ENCODE data around the gene RENBP. TPM values are rescaled to one million over a fixed set of nuclear protein-coding genes. Genes with fewer than 3 reads are reported as not detected.
A peak's percentile ranks its signal among the peaks of the same experiment; 100 is the strongest.

RENBP gene
- total RNA-seq, 1 donor: 6.5 TPM

GRCh38 chrX:153970357-153971123 is 26.1 kb upstream of the RENBP start:
- no peak for TF ChIP-seq CTCF (IDR thresholded peaks at IDR 0.05; ENCODE audit: extremely low read depth, low read depth, low read length)
- Histone ChIP-seq H3K4me2 (ENCODE audit: insufficient read depth, low read length) (peak overlapping the region; percentile 94), H3K27ac (ENCODE audit: low read depth, low read length) (peak overlapping the region; percentile 99), H3K36me3 (ENCODE audit: insufficient read depth, low read length) (peaks cover 3% of the 10 kb centered on the region), H3K4me1 (ENCODE audit: insufficient read depth, low read length) (peaks cover 44% of the 10 kb centered on the region), H3K79me2 (ENCODE audit: insufficient read depth, low read length) (peaks cover 61% of the 10 kb centered on the region), H4K20me1 (ENCODE audit: insufficient read depth, low read length) (peaks cover 46% of the 10 kb centered on the region), H2AFZ (ENCODE audit: low read length) (peak overlapping the region; percentile 98), H3K9me3 (ENCODE audit: low read depth, low read length) (no peaks in the 10 kb centered on the region), H3K27me3 (ENCODE audit: insufficient read depth, low read length) (no peaks in the 10 kb centered on the region), H3K4me3 (ENCODE audit: insufficient read depth, low read length) (peak overlapping the region; percentile 99)
- peak; percentile 92 for DNase-seq (ENCODE audit: insufficient read length, low spot score, missing footprints)

- Histone ChIP-seq H3K36me3 (ENCODE audit: insufficient read depth, low read length) (peaks cover 3% of the 10 kb centered on the region), H4K20me1 (ENCODE audit: insufficient read depth, low read length) (peaks cover 52% of the 10 kb centered on the region), H3K9me3 (ENCODE audit: low read depth, low read length) (no peaks in the 10 kb centered on the region), H3K27me3 (ENCODE audit: insufficient read depth, low read length) (no peaks in the 10 kb centered on the region), H3K4me3 (ENCODE audit: insufficient read depth, low read length) (peak overlapping the region; percentile 99), H3K27ac (ENCODE audit: low read depth, low read length) (peak overlapping the region; percentile 45), H2AFZ (ENCODE audit: low read length) (no peak overlapping the region), H3K4me2 (ENCODE audit: insufficient read depth, low read length) (peak overlapping the region; percentile 94), H3K79me2 (ENCODE audit: insufficient read depth, low read length) (peaks cover 68% of the 10 kb centered on the region), H3K4me1 (ENCODE audit: insufficient read depth, low read length) (peaks cover 44% of the 10 kb centered on the region)
- TF ChIP-seq CTCF (IDR thresholded peaks at IDR 0.05; ENCODE audit: extremely low read depth, low read depth, low read length): no peak
- DNase-seq (ENCODE audit: insufficient read length, low spot score, missing footprints): peak; percentile 94
Observed at GRCh38 chrX:153969904-153970356, 25.5 kb upstream of the RENBP start.

- no peak for DNase-seq (ENCODE audit: insufficient read length, low spot score, missing footprints)
- Histone ChIP-seq H3K4me1 (ENCODE audit: insufficient read depth, low read length) (peaks cover 44% of the 10 kb centered on the region), H4K20me1 (ENCODE audit: insufficient read depth, low read length) (peaks cover 58% of the 10 kb centered on the region), H3K27ac (ENCODE audit: low read depth, low read length) (peak overlapping the region; percentile 45), H3K79me2 (ENCODE audit: insufficient read depth, low read length) (peaks cover 68% of the 10 kb centered on the region), H3K27me3 (ENCODE audit: insufficient read depth, low read length) (no peaks in the 10 kb centered on the region), H2AFZ (ENCODE audit: low read length) (no peak overlapping the region), H3K4me2 (ENCODE audit: insufficient read depth, low read length) (peak overlapping the region; percentile 94), H3K4me3 (ENCODE audit: insufficient read depth, low read length) (peak overlapping the region; percentile 99), H3K36me3 (ENCODE audit: insufficient read depth, low read length) (peaks cover 3% of the 10 kb centered on the region), H3K9me3 (ENCODE audit: low read depth, low read length) (no peaks in the 10 kb centered on the region)
- no peak for TF ChIP-seq CTCF (IDR thresholded peaks at IDR 0.05; ENCODE audit: extremely low read depth, low read depth, low read length)
Observed at GRCh38 chrX:153969125-153969903, 24.9 kb upstream of the RENBP start.

- Histone ChIP-seq H3K9me3 (ENCODE audit: low read depth, low read length) (no peaks in the 10 kb centered on the region), H3K4me2 (ENCODE audit: insufficient read depth, low read length) (peak overlapping the region; percentile 94), H3K36me3 (ENCODE audit: insufficient read depth, low read length) (peaks cover 3% of the 10 kb centered on the region), H4K20me1 (ENCODE audit: insufficient read depth, low read length) (peaks cover 63% of the 10 kb centered on the region), H3K4me3 (ENCODE audit: insufficient read depth, low read length) (peak overlapping the region; percentile 99), H3K79me2 (ENCODE audit: insufficient read depth, low read length) (peaks cover 67% of the 10 kb centered on the region), H3K27me3 (ENCODE audit: insufficient read depth, low read length) (no peaks in the 10 kb centered on the region), H2AFZ (ENCODE audit: low read length) (no peak overlapping the region), H3K27ac (ENCODE audit: low read depth, low read length) (peak overlapping the region; percentile 45), H3K4me1 (ENCODE audit: insufficient read depth, low read length) (peaks cover 40% of the 10 kb centered on the region)
- DNase-seq (ENCODE audit: insufficient read length, low spot score, missing footprints): no peak
- TF ChIP-seq CTCF (IDR thresholded peaks at IDR 0.05; ENCODE audit: extremely low read depth, low read depth, low read length): no peak
Observed at GRCh38 chrX:153968754-153969124, 24.3 kb upstream of the RENBP start.
